Measurements from ENCODE around the gene C14orf119. TPM values are rescaled to one million over a fixed set of nuclear protein-coding genes. Genes with fewer than 3 reads are reported as not detected.
A peak's percentile ranks its signal among the peaks of the same experiment; 100 is the strongest.

The C14orf119 gene
- polyA plus RNA-seq, 4 donors = 43.8 to 67.0 (median 64.8) TPM

GRCh38 chr14:23114120-23114458 is 18.8 kb downstream of the C14orf119 start:
- 45 to 63% (median 62%) methylated on average over 5 of the region's 5 CpGs for WGBS, 3 donors

GRCh38 chr14:23114669-23115038 is 19.3 kb downstream of the C14orf119 start:
- peaks cover 0 to 28% (median 4%) of the 10 kb centered on the region in 3 donors for H3K27me3 ChIP-seq (ENCODE audit: control insufficient read depth in 3 of 3, insufficient read depth in 3 of 3, low read length in 3 of 3)
- H3K36me3 ChIP-seq (ENCODE audit: control insufficient read depth in 3 of 3, insufficient read depth in 2 of 3, low read depth in 1 of 3, low read length in 3 of 3) = no peaks in the 10 kb centered on the region
- H3K4me3 ChIP-seq (ENCODE audit: low read depth in 1 of 3, low read length in 3 of 3) = no peak overlapping the region
- no peaks in the 10 kb centered on the region for H3K9me3 ChIP-seq (ENCODE audit: control insufficient read depth in 2 of 2, insufficient read depth in 1 of 2, low read depth in 1 of 2, low read length in 1 of 2)
- DNase-seq = no peak
- no peak for FAIRE-seq
- 71 to 84% (median 77%) methylated on average over 4 of the region's 4 CpGs for WGBS, 3 donors
- H3K4me1 ChIP-seq (ENCODE audit: control insufficient read depth in 3 of 3, insufficient read depth in 2 of 3, low read depth in 1 of 3, low read length in 2 of 3) = peaks cover 0 to 4% (median 0%) of the 10 kb centered on the region in 3 donors
- H3K27ac ChIP-seq (ENCODE audit: low read depth in 1 of 3, low read length in 2 of 3) = no peak overlapping the region

More at GRCh38 chr14:23114120-23114458, 18.8 kb downstream of the C14orf119 start:
- DNase-seq (no peak), FAIRE-seq (no peak)
- no peak overlapping the region for H3K4me3 ChIP-seq (ENCODE audit: low read depth in 1 of 3, low read length in 3 of 3)
- no peak overlapping the region for H3K27ac ChIP-seq (ENCODE audit: low read depth in 1 of 3, low read length in 2 of 3)
- H3K9me3 ChIP-seq (ENCODE audit: control insufficient read depth in 2 of 2, insufficient read depth in 1 of 2, low read depth in 1 of 2, low read length in 1 of 2) = no peaks in the 10 kb centered on the region
- H3K36me3 ChIP-seq (ENCODE audit: control insufficient read depth in 3 of 3, insufficient read depth in 2 of 3, low read depth in 1 of 3, low read length in 3 of 3) = no peaks in the 10 kb centered on the region
- peaks cover 0 to 4% (median 0%) of the 10 kb centered on the region in 3 donors for H3K4me1 ChIP-seq (ENCODE audit: control insufficient read depth in 3 of 3, insufficient read depth in 2 of 3, low read depth in 1 of 3, low read length in 2 of 3)
- H3K27me3 ChIP-seq (ENCODE audit: control insufficient read depth in 3 of 3, insufficient read depth in 3 of 3, low read length in 3 of 3) = peaks cover 0 to 32% (median 4%) of the 10 kb centered on the region in 3 donors

- Histone ChIP-seq H3K9me3 (ENCODE audit: control insufficient read depth in 2 of 2, insufficient read depth in 1 of 2, low read depth in 1 of 2, low read length in 1 of 2) (no peaks in the 10 kb centered on the region), H3K36me3 (ENCODE audit: control insufficient read depth in 3 of 3, insufficient read depth in 2 of 3, low read depth in 1 of 3, low read length in 3 of 3) (no peaks in the 10 kb centered on the region), H3K27me3 (ENCODE audit: control insufficient read depth in 3 of 3, insufficient read depth in 3 of 3, low read length in 3 of 3) (peaks cover 0 to 24% (median 4%) of the 10 kb centered on the region in 3 donors), H3K4me3 (ENCODE audit: low read depth in 1 of 3, low read length in 3 of 3) (no peak overlapping the region), H3K4me1 (ENCODE audit: control insufficient read depth in 3 of 3, insufficient read depth in 2 of 3, low read depth in 1 of 3, low read length in 2 of 3) (peaks cover 0 to 4% (median 0%) of the 10 kb centered on the region in 3 donors), H3K27ac (ENCODE audit: low read depth in 1 of 3, low read length in 2 of 3) (no peak overlapping the region)
- DNase-seq (no peak), FAIRE-seq (no peak)
- WGBS, 3 donors = 61 to 79% (median 68%) methylated on average over 10 of the region's 10 CpGs
Observed at GRCh38 chr14:23115039-23115731, 19.9 kb downstream of the C14orf119 start.

- H3K27ac ChIP-seq (ENCODE audit: low read depth in 1 of 3, low read length in 2 of 3) = no peak overlapping the region
- no peaks in the 10 kb centered on the region for H3K36me3 ChIP-seq (ENCODE audit: control insufficient read depth in 3 of 3, insufficient read depth in 2 of 3, low read depth in 1 of 3, low read length in 3 of 3)
- no peak overlapping the region for H3K4me3 ChIP-seq (ENCODE audit: low read depth in 1 of 3, low read length in 3 of 3)
- H3K4me1 ChIP-seq (ENCODE audit: control insufficient read depth in 3 of 3, insufficient read depth in 2 of 3, low read depth in 1 of 3, low read length in 2 of 3) = peaks cover 0 to 5% (median 0%) of the 10 kb centered on the region in 3 donors
- DNase-seq (no peak), FAIRE-seq (no peak)
- H3K9me3 ChIP-seq (ENCODE audit: control insufficient read depth in 2 of 2, insufficient read depth in 1 of 2, low read depth in 1 of 2, low read length in 1 of 2) = no peaks in the 10 kb centered on the region
- H3K27me3 ChIP-seq (ENCODE audit: control insufficient read depth in 3 of 3, insufficient read depth in 3 of 3, low read length in 3 of 3) = peaks cover 0 to 20% (median 4%) of the 10 kb centered on the region in 3 donors
- WGBS, 3 donors = 84 to 90% (median 87%) methylated on average over 5 of the region's 5 CpGs
Observed at GRCh38 chr14:23115918-23116317, 20.6 kb downstream of the C14orf119 start.

GRCh38 chr14:23117371-23118020 is 22.2 kb downstream of the C14orf119 start:
- no peak for DNase-seq
- peaks cover 0 to 9% (median 0%) of the 10 kb centered on the region in 3 donors for H3K27me3 ChIP-seq (ENCODE audit: control insufficient read depth in 3 of 3, insufficient read depth in 3 of 3, low read length in 3 of 3)
- peaks cover 0 to 20% (median 0%) of the 10 kb centered on the region in 3 donors for H3K4me1 ChIP-seq (ENCODE audit: control insufficient read depth in 3 of 3, insufficient read depth in 2 of 3, low read depth in 1 of 3, low read length in 2 of 3)
- H3K36me3 ChIP-seq (ENCODE audit: control insufficient read depth in 3 of 3, insufficient read depth in 2 of 3, low read depth in 1 of 3, low read length in 3 of 3) = no peaks in the 10 kb centered on the region
- no peaks in the 10 kb centered on the region for H3K9me3 ChIP-seq (ENCODE audit: control insufficient read depth in 2 of 2, insufficient read depth in 1 of 2, low read depth in 1 of 2, low read length in 1 of 2)
- H3K27ac ChIP-seq (ENCODE audit: low read depth in 1 of 3, low read length in 2 of 3) = no peak overlapping the region
- no peak for FAIRE-seq
- H3K4me3 ChIP-seq (ENCODE audit: low read depth in 1 of 3, low read length in 3 of 3) = no peak overlapping the region
- 89 to 90% (median 89%) methylated on average over 32 of the region's 32 CpGs for WGBS, 3 donors

GRCh38 chr14:23118506-23119362 is 23.4 kb downstream of the C14orf119 start, which contains the start of gene CEBPE:
CEBPE (minus strand) TSS chr14:23119255; CDS start chr14:23119091, 164 bp downstream.
- Histone ChIP-seq H3K27me3 (ENCODE audit: control insufficient read depth in 3 of 3, insufficient read depth in 3 of 3, low read length in 3 of 3) (peaks cover 0 to 4% (median 0%) of the 10 kb centered on the region in 3 donors), H3K4me1 (ENCODE audit: control insufficient read depth in 3 of 3, insufficient read depth in 2 of 3, low read depth in 1 of 3, low read length in 2 of 3) (peaks cover 0 to 16% (median 0%) of the 10 kb centered on the region in 3 donors)
- WGBS, 3 donors = 82% methylated on average over 18 to 32 of the region's 32 CpGs

DNA sequence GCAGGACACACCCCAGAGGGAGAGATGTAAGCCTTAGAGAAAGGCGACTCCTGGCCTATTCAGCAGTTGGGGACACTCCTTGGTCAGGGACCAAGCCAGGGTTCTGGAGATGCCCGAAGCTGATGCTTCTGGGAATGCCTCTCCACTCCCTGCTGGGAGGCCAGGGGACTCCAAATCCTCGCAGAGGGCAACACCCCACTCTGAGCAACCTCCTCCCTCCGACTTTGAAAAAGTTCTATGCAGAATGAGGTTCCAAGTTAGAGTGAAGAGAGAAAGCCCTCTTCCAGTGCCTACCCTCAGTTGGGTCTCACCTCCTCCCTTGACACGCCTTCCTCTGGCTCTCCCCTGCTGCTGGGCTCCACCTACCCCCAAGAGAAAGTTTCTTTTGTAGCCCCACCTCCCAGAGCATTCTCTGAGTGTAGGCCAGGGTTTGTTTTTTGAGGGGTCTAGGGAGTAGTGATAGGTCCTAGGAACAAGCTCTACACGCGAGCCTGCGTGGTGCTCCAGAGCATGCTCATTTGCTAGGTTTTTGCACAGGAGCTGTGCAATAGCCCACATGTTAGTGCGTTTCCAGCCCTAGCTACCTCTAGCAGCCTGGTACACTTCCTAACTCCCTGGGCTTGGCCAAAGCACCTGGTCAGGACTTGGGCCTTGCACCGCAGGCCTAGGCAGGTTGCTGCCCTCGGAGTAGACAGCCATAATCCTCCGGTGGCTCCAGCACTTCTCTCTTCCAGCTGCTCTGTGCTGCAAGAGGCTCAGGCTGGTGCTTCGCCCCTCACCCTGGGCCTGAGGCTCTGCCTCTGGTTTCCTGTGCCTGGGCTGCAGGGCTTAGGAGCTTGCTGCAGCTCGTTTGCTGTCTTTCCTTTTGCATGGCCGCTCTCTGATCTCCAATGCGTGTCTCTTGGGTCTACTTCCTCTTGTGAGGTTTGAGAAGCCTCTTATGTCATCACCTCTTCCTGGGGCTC is 24.3 kb downstream of the C14orf119 start:
- no peak for DNase-seq
- peak overlapping the region in 1 of 3 donors; percentile 3 for H3K27ac ChIP-seq (ENCODE audit: low read depth in 1 of 3, low read length in 2 of 3)
- H3K4me3 ChIP-seq (ENCODE audit: low read depth in 1 of 3, low read length in 3 of 3) = no peak overlapping the region
- FAIRE-seq = no peak
- H3K27me3 ChIP-seq (ENCODE audit: control insufficient read depth in 3 of 3, insufficient read depth in 3 of 3, low read length in 3 of 3) = peaks cover 0 to 4% (median 0%) of the 10 kb centered on the region in 3 donors
- 70 to 80% (median 73%) methylated on average over 16 of the region's 16 CpGs for WGBS, 3 donors
- H3K4me1 ChIP-seq (ENCODE audit: control insufficient read depth in 3 of 3, insufficient read depth in 2 of 3, low read depth in 1 of 3, low read length in 2 of 3) = peaks cover 0 to 16% (median 0%) of the 10 kb centered on the region in 3 donors
- no peaks in the 10 kb centered on the region for H3K9me3 ChIP-seq (ENCODE audit: control insufficient read depth in 2 of 2, insufficient read depth in 1 of 2, low read depth in 1 of 2, low read length in 1 of 2)
- H3K36me3 ChIP-seq (ENCODE audit: control insufficient read depth in 3 of 3, insufficient read depth in 2 of 3, low read depth in 1 of 3, low read length in 3 of 3) = no peaks in the 10 kb centered on the region

More at GRCh38 chr14:23118506-23119362, 23.4 kb downstream of the C14orf119 start, which contains the start of gene CEBPE:
- Histone ChIP-seq H3K4me3 (ENCODE audit: low read depth in 1 of 3, low read length in 3 of 3) (no peak within 1 kb of the TSS), H3K9me3 (ENCODE audit: control insufficient read depth in 2 of 2, insufficient read depth in 1 of 2, low read depth in 1 of 2, low read length in 1 of 2) (no peaks in the 10 kb centered on the region), H3K27ac (ENCODE audit: low read depth in 1 of 3, low read length in 2 of 3) (peak within 1 kb of the TSS in 1 of 3 donors; percentile 3), H3K36me3 (ENCODE audit: control insufficient read depth in 3 of 3, insufficient read depth in 2 of 3, low read depth in 1 of 3, low read length in 3 of 3) (no peaks in the 10 kb centered on the region)
- no peak for DNase-seq
- no peak for FAIRE-seq
